ENCODE measurements around the gene FLCN.

DNA sequence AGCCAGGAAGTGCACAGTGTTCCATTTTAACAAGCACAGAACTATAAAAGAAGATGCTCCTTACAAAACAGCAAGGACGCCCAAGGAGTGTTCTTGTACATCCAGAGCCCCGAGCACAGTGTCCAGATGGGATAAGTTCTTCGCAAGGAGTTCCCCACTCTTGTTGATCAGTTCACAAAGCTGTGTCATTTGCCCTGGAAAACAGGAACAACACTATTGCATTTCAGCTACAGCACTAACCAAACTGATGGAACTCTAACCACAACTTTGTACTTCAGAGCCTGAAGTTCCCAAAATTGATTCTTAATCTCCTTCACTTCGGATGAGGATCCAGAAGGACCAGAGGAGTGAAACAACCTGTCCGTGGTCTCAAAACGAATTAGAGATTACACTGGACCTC is 39.0 kb upstream of the FLCN start:
- no peak for TF ChIP-seq POLR2A (IDR thresholded peaks at IDR 0.05)
- TF ChIP-seq, protein P1, sequence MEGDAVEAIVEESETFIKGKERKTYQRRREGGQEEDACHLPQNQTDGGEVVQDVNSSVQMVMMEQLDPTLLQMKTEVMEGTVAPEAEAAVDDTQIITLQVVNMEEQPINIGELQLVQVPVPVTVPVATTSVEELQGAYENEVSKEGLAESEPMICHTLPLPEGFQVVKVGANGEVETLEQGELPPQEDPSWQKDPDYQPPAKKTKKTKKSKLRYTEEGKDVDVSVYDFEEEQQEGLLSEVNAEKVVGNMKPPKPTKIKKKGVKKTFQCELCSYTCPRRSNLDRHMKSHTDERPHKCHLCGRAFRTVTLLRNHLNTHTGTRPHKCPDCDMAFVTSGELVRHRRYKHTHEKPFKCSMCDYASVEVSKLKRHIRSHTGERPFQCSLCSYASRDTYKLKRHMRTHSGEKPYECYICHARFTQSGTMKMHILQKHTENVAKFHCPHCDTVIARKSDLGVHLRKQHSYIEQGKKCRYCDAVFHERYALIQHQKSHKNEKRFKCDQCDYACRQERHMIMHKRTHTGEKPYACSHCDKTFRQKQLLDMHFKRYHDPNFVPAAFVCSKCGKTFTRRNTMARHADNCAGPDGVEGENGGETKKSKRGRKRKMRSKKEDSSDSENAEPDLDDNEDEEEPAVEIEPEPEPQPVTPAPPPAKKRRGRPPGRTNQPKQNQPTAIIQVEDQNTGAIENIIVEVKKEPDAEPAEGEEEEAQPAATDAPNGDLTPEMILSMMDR (IDR thresholded peaks at IDR 0.05): no peak

Data from lower leg skin (tissue), 3 donors.